Non-pigmented ciliary epithelial cell (primary cell): ENCODE data around the gene CCDC8.
"Not testable (repeated sequence)": the region's sequence is repeated elsewhere in the genome, so short reads cannot be mapped to it uniquely, and the experiment has no call there.

ENCODE experiments used
- DNase-seq: peaks from one replicate; pipeline ENCODE4 v3.0.0-alpha.2; 2010; ENCODE audit warnings: low read depth

Gene CCDC8, protein sequence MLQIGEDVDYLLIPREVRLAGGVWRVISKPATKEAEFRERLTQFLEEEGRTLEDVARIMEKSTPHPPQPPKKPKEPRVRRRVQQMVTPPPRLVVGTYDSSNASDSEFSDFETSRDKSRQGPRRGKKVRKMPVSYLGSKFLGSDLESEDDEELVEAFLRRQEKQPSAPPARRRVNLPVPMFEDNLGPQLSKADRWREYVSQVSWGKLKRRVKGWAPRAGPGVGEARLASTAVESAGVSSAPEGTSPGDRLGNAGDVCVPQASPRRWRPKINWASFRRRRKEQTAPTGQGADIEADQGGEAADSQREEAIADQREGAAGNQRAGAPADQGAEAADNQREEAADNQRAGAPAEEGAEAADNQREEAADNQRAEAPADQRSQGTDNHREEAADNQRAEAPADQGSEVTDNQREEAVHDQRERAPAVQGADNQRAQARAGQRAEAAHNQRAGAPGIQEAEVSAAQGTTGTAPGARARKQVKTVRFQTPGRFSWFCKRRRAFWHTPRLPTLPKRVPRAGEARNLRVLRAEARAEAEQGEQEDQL

DNA sequence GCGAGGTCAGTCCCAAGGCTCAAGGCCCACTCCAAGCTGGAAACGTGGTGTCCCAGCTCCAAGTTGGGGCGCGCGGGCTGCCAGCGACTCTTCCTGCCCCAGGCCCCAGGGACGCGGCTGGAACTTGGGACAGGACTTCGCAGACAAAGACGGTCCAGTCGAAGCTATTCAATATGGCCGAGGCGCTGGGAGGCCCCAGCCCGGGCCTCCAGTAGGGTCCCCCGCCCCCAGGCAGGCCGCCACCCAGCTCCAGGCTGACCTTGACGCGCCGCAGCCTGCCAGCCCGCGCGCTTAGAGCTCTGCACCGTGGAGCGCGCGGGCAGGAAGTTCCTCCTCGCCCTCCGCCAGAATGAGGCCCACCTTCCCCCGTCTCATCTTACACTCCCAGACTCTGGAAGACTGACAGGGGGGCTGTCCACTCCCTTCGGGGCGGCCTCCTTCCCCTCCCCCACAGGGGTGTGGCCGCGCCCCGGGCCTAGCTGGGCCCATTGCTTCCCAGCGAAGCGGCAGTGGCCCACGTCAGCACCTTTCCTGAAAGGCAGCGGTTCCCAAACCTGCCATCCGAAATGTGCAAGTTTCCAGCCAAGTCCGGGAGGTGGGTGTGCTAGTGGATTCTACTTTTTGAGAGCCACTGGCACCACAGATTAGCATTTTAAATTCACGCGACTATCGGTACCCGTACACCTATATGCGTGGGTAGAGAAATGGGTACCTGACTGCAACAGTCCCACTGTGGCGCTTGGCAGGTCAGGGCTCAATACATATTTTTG lies at the start of gene CCDC8:
TSS of gene CCDC8 (minus strand) at position 303 of the 770 bp plus-strand sequence. CDS start 754 bp downstream, outside the sequence.
- DNase-seq, result peak; percentile 85

DNA sequence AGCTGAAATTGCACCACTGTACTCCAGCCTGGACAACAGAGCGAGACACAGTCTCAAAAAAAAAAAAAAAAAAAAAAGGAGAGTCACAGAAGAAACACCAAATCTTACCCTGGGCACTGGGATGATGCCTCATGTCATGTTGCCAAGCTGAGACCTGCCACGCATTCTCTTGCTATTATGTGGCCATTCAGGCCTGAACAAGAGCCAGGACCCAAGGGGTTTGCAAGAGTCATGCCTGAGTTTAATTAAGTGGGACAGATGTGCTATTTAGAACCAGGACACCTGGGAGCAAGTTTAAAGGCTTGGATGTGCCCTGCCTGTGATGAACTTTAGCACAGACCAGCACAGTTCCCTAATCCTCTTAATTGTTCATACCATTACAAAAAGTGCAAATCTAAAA lies 48.2 kb upstream of the CCDC8 start:
- no peak for DNase-seq

DNA sequence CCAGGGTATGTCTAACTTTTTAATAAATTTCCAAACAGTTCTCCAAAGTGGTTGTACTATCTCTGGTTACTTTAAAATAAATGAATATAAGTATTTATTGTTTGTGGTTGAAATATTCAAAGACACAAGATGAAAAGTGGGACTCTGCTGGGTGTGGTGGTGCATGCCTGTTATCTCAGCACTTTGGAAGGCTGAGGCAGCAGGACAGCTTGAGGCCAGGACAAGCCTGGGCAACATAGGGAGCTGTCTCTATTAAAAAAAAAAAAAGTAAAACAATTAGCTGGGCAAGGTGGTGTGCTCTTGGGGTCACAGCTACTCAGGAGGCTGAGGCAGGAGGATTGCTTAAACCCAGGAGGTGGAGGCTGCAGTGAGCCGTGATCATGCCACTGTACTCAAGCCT lies 47.6 kb upstream of the CCDC8 start:
- no peak for DNase-seq

DNA sequence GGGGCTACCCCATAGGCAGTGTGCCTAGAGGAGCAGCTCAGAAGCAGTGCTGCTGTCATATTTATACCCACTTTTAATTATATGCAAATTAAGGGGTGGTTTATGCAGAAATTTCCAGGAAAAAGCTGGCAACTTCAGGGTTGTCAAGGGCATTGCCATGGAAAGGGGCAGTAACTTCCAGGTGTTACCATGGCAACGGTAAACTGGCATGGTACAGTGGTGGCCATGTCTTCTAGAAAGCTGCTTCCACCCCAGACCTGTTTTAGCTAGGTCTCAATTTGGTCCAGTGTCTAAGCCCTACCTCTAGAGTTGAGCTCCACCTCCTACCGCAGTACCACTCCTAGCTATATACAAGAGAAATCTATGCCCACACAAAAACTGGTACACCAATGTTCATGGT lies 46.7 kb upstream of the CCDC8 start:
- no peak for DNase-seq

DNA sequence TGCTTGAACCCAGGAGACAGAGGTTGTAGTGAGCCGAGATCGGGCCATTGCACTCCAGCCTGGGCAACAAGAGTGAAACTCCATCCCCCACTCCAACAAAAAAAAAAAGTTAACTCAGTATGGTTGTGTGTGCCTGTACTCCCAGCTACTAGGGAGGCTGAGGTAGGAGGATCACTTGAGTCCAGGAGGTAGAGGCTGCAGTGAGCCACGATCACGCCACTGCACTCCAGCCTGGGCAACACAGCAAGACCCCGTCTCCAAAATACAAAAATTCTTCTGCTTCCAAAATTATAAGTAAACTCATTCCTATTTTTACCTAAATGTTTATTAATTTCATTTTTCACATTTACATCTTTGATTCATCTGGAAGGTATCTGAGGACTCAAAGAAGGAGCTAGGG lies 43.6 kb upstream of the CCDC8 start:
- DNase-seq, result no peak

DNA sequence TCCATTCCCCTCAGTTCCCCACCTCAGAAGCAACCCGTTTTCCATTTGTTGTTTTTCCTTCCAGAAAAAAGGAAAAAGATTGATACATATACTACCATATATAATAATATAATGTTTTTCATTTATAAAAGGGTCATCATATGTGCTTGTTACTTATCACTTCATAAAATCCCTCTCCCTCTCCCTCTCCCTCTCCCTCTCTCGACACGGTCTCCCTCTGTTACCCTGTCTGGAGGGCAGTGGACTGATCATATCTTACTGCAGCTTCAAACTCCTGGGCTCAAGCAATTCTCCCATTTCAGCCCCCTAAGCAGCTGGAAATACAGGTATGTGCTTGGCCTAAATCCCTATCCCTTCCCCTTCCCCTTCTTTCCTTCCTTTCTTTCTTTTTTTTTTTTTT lies 40.9 kb upstream of the CCDC8 start:
- DNase-seq, result no peak

DNA sequence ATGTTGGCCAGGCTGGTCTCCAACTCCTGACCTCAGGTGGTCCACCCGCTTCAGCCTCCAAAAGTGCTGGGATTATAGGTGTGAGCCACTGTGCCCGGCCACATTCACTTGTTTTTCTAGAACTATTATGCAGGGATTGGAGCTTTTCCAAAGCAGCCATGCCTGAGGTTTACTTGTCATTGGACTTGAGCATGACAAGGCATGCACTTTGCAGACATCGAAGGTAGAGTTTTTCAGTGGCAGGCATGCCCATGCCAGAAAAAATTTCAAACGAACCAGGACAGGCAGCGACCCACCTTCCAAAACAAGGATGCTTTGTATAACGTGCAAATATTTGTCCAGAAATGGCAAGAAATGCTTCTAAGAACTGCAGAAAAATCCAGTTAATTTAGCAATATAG lies 40.3 kb upstream of the CCDC8 start:
- DNase-seq, result no peak

DNA sequence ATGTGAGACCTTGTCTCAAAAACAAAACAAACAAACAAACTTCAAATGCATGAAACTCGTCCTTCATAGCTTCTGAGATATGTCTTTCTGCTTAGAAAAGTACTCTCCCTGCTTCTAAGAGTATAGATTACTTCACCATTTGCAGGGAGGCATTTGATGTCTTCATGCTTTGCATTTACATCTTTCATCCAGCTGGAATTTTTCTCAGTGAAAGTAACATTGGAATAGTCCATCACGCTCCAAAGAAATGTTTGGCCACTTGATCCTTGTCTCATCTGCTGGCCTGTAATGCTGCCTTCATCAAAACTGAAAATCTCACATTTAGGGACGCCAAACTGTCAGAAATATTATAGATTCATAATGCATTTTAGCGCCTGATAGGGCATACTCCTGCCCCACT lies 38.8 kb upstream of the CCDC8 start:
- DNase-seq, result no peak

DNA sequence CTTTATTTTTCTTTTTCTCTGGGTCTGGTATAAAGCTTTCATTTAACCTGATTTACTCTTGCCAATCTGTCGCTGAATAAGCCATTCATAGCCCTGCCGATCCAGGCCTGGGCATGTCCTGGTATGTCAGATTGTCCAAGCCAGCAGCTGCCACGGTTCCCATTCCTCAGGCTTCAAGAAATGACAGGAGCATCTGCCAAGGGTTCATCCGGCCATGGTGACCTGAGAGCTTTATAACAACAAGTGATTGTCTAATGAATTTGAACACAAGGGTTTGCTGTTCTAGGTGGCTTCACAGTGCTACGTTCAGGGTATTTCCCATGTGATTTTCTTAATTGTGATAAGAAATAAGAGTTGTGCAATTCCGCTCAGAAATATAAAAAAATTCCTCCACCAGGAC lies 38.0 kb upstream of the CCDC8 start:
- no peak for DNase-seq

DNA sequence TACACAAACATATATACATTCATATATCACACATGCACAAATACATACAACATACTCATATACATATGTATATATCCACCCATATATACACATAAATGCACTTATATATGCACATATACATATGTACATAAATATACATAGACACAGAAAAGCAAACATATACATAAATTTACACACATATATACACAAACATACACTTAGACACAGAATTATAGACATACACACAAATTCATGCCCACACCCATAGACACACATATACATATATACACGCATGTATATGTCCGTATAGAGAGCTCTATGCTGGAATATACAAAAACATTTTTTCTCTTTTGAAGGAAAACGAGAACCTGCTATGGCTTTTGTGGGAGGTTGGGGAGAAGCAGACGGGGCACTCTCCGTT lies 37.4 kb upstream of the CCDC8 start:
- DNase-seq, result no peak

DNA sequence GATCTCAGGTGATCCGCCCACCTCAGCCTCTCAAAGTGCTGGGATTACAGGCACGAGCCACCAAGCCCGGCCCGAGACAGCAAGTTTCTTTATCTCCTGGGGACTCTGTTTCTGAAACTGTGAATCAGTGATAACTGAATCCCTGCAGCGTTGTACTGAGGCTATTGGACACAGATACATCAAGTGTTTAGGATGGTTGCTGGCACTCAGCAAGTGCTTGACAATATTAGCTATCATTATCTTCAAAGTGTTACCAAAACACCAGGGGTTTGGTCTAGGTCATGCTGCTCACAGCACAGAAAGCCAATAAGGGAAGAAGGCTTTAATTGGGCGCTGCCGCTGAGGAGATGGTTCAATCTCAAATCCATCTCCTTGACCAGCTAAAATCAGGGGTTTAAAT lies 35.9 kb upstream of the CCDC8 start:
- no peak for DNase-seq

DNA sequence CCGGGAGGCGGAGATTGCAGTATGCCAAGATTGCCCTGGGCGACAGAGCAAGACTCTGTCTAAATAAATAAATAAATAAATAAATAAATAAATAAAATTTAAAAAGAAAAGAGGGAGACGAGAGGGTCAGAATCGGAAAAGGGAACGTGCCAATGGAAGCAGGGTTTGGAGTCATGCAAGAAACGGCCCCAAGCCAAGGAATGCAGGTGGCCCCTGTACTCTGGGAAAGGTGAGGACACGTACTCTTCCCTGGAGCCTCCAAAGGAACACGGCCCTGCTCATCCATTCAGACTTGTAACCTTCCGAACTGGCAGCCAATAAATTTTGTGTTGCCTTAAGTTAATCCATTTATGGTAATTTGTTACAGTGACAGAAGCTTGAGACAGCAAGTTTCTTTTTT lies 35.2 kb upstream of the CCDC8 start:
- no peak for DNase-seq

DNA sequence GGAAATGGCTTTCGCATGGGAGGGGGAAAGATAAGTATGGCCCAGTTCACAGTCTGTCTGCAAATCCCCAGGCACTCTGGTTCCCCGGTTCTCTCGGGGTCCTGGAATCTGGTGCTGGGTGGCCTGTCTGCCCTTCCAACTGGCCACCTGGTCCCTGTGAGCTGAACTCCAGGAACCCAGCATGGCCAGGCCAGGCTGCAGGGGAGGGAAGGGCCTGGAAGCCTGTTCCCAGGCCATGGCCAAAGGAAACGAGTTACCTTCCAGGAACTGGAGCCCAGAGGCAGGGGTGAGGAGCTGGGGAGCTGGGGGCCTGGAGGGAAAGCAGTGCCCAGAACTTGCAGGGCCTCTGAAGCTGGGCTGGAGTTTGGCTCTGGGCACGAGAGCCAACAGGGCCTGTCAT lies 34.5 kb upstream of the CCDC8 start:
- no peak for DNase-seq

DNA sequence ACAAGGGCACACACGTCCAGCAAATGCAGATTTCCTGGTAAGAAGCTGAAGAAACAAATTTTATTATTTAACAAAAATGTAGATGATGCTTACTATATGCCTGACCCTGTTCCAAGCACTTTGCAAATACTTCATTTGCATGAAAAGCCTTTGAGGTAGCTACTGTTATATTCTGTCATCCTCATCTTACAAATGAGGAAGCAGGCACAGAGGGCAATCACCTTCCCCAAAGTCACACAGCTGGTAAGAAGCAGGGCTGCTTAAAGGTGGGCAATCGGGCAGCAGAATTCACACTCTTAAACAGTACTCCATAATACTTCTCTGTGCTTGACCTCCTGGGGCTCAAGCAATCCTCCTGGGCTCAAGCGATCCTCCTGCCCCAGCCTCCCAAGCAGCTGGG lies 33.6 kb upstream of the CCDC8 start:
- no peak for DNase-seq

DNA sequence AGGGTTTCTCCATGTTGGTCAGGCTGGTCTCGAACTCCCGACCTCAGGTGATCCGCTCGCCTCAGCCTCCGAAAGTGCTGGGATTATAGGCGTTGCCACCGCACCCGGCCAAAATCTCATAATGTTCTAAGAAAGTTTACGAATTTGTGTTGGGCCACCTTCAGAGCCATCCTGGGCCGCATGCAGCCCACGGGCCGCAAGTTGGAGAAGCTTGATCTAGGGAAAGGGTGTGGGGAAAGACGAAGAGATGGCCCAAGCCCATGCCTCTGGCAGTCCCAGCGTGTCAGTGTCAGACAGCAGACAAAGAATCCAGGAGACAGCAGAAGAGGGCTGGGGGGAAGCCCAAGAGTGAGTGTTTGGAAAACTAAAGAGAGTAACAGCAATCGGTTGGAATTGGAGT lies 32.7 kb upstream of the CCDC8 start:
- DNase-seq, result no peak

DNA sequence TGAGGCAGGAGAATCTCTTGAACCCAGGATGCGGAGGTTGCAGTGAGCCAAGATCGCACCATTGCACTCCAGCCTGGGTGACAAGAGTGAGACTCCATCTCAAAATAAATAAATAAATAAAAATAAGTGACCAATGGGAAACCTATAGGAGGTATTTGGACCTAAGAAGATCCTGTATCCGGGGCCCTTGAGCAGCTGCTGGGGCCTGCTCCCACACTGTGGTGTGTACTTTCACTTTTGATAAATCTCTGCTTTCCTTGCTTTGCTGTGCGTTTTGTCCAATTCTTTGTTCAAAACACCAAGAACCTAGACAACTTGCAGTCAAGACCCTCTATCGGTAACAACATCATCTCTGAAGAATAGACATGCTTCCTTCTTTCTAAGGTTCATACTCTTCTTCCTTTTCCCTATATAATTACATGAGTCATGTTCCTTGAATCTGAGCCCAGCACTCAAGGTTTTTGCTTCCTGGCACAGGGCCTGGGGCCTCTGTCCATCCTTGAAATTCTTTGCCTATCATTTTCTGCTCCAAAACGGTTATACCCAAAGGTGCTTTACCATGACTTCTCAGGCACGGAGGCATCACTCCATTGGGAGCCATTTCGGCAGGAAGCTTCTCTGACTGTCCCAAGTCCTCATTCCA lies 29.6 kb upstream of the CCDC8 start:
- no peak for DNase-seq

DNA sequence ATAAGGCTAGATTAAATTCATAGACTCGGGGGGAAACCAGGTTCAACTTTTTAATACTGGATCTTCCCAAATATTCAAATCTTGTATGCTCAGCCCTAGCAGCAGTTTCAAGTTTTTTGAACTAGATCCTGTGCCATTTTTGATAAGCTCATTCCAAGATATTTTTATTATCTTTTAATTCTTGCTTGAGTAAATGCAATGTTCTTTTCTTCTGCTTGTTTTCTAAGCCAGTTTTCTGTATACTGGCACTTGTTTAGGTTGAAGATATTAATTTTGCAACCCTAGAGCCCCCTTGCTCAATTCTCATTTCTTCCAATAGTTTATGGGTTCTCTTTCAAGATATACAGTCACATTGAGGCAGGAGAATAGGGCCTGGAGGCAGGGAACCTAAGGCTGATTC lies 28.5 kb upstream of the CCDC8 start:
- no peak for DNase-seq

DNA sequence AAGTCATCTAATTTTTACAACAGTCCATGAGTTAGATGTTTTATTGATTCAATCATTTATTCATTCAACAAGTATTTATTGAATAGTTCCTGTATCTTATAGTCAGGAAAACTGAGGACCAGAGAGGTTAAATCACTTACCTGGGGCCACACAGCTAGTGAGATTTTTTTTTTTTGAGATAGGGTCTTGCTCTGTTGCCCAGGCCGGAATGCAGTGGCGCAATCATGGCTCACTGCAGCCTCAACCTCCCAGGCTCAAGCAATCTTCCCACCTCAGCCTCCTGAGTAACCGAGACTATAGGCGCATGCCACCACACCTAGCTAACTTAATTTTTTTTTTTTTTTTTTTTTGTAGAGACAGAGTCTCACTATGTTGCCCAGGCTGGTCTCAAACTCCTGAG lies 22.3 kb upstream of the CCDC8 start:
- DNase-seq, result not testable (repeated sequence)

DNA sequence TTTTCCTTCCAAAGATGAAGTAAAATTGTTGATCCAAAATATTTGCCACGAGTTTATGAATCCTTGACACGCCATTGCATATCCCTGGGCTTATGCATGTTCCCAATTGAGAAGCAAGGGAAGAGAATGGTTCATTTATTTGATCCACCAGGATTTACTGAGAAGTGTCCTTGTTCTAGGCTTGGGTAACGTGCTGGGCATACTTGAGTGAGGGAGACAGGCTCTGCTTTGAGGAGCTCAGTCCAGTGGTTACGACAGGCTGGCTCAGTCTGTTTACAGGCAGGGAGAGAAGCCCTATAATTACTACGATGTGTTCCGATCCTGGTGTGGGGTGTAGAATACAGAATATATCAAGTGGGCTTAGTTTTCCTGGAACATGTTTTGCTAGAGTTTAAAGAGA lies 21.6 kb upstream of the CCDC8 start:
- DNase-seq, result no peak

DNA sequence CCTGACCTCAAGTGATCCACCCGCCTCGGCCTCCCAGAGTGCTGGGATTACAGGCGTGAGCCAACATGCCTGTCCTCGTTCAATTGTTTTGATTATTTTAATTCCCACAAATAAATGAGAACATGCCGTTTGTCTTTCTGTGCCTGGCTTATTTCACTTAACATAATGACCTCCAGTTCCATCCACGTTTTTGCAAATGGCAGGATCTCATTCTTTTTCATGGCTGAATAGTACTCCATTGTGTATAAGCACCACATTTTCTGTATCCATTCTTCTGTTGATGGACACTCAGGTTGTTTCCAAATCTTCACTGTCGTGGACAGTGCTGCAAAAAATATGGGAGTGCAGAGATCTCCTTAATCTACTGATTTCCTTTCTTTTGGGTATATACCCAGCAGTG lies 20.1 kb upstream of the CCDC8 start:
- not testable (repeated sequence) for DNase-seq

DNA sequence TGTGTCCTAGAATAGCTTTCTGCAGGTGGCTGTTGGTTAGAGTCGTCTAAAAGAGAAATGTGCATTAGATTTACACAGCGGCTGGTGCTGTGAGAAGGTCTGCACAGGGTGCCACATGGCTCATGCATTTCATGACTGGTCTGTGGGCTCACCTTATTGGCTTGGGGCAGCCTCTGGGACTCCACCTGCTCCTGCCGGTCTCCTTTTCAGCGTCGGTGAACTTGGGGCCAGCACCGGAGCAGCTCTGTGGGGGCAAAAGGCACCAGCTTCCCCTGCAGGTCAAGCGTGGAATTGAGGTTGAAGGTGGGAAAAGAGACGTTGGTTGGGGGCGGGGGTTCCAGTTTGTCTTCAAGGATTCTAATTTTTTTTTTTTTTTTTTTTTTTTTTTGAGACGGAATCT lies 18.5 kb upstream of the CCDC8 start:
- DNase-seq, result no peak

DNA sequence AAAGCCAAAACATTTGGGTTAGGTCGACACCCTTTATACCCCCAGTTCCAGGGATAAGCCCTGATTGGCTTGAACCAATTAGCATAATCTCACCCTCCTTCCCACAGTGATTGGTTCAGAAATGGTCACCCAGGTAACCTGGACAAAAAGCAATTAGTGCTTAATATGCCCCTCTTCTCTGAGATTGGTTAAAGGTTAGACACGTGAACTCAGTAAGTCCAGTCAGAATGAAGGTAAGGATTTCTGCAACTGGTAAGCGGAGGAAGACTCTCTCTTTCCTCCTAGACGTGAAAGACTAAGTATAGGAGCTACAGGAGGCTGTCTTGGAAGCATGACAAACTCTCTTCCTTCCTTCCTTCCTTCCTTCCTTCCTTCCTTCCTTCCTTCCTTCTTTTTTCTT lies 16.6 kb upstream of the CCDC8 start:
- no peak for DNase-seq
